DOHH2 (cell line): ENCODE data around the gene RAB8A.

Experiments used
- H3F3A ChIP-seq: fragments of 200-600 bp; sonication (generic), shearing (Covaris generic); 2 replicates; pipeline ENCODE4 v1.6.0; 2016; ENCODE audit warnings: antibody characterized with exemption, mild to moderate bottlenecking; ENCODE audit not compliant: control insufficient read depth, insufficient read depth
- H3K27ac ChIP-seq: fragments of 200-600 bp; sonication (generic); 2 replicates; pipeline ENCODE4 v1.5.1; 2014; ENCODE audit warnings: low read depth, mild to moderate bottlenecking, low read length, moderate library complexity
- H3K27me3 ChIP-seq: fragments of 200-600 bp; sonication (generic); 2 replicates; pipeline ENCODE4 v1.6.1; 2014; ENCODE audit warnings: mild to moderate bottlenecking, low read length, mixed read lengths; ENCODE audit not compliant: control insufficient read depth
- H3K36me3 ChIP-seq: fragments of 200-600 bp; sonication (generic); 2 replicates; pipeline ENCODE4 v1.6.1; 2014; ENCODE audit warnings: mild to moderate bottlenecking, low read length, moderate library complexity, mixed read lengths; ENCODE audit not compliant: control insufficient read depth
- H3K4me1 ChIP-seq: fragments of 200-600 bp; sonication (generic); 2 replicates; pipeline ENCODE4 v1.6.1; 2014; ENCODE audit warnings: mild to moderate bottlenecking, low read length, mixed read lengths; ENCODE audit not compliant: control insufficient read depth
- H3K4me2 ChIP-seq: fragments of 200-600 bp; sonication (generic); 2 replicates; pipeline ENCODE4 v1.6.0; 2014; ENCODE audit warnings: mild to moderate bottlenecking, low read length, moderate library complexity
- H3K4me3 ChIP-seq: fragments of 200-600 bp; sonication (generic); 2 replicates; pipeline ENCODE4 v1.5.1; 2014; ENCODE audit warnings: mild to moderate bottlenecking, low read length, mixed read lengths
- H3K79me2 ChIP-seq: fragments of 200-600 bp; sonication (generic); 2 replicates; pipeline ENCODE4 v1.6.1; 2014; ENCODE audit warnings: mild to moderate bottlenecking, low read length, mixed read lengths; ENCODE audit not compliant: control insufficient read depth
- H3K9me2 ChIP-seq: fragments of 200-600 bp; sonication (generic); replicated peaks from 2 replicates; pipeline ENCODE4 v1.6.1; 2014; ENCODE audit warnings: mild to moderate bottlenecking, low read length, mixed read lengths; ENCODE audit not compliant: control insufficient read depth
- H3K9me3 ChIP-seq: fragments of 200-600 bp; sonication (generic); 2 replicates; pipeline ENCODE4 v1.6.1; 2014; ENCODE audit warnings: antibody characterized with exemption, low read length, mixed read lengths; ENCODE audit not compliant: control insufficient read depth, insufficient read depth
- H4K20me1 ChIP-seq: fragments of 200-600 bp; sonication (generic); 2 replicates; pipeline ENCODE4 v1.6.0; 2014; ENCODE audit warnings: low read depth, mild to moderate bottlenecking, antibody characterized with exemption, low read length, moderate library complexity; ENCODE audit not compliant: control insufficient read depth, insufficient read depth
- CTCF ChIP-seq: fragments of 200-600 bp; sonication (generic); IDR thresholded peaks from one replicate; pipeline ENCODE4 v1.5.1; 2014; ENCODE audit warnings: antibody characterized with exemption, mild to moderate bottlenecking, low read depth, low read length; ENCODE audit not compliant: poor library complexity, severe bottlenecking
- EZH2phosphoT487 ChIP-seq: fragments of 200-600 bp; sonication (generic); IDR thresholded peaks from 2 replicates; pipeline ENCODE4 v1.6.1; 2017; ENCODE audit warnings: borderline replicate concordance, mild to moderate bottlenecking, antibody characterized with exemption, low read length, moderate library complexity, mixed read lengths

The RAB8A gene

GRCh38 chr19:16121967-16122366, 10.3 kb downstream of the RAB8A start:
- peaks cover 91% of the 10 kb centered on the region for H3K36me3 ChIP-seq
- H3K4me3 ChIP-seq, result no peak overlapping the region
- peaks cover 33% of the 10 kb centered on the region for H3K4me1 ChIP-seq
- H3F3A ChIP-seq, result peaks cover 13% of the 10 kb centered on the region
- TF ChIP-seq CTCF (no peak), EZH2phosphoT487 (no peak)
- no peaks in the 10 kb centered on the region for H3K9me3 ChIP-seq
- no peak overlapping the region for H3K27ac ChIP-seq
- no peaks in the 10 kb centered on the region for H3K27me3 ChIP-seq
- H4K20me1 ChIP-seq, result no peaks in the 10 kb centered on the region
- peaks cover 47% of the 10 kb centered on the region for H3K79me2 ChIP-seq
- no peaks in the 10 kb centered on the region for H3K9me2 ChIP-seq
- no peak overlapping the region for H3K4me2 ChIP-seq

GRCh38 chr19:16124953-16125352, 13.3 kb downstream of the RAB8A start:
- peaks cover 21% of the 10 kb centered on the region for H3K79me2 ChIP-seq

GRCh38 chr19:16125737-16126495, 14.2 kb downstream of the RAB8A start:
- no peak overlapping the region for H3K4me2 ChIP-seq
- H3K79me2 ChIP-seq, result peaks cover 14% of the 10 kb centered on the region; the same call in 1 of the 2 replicates
- no peaks in the 10 kb centered on the region for H3F3A ChIP-seq
- no peak for TF ChIP-seq CTCF
- no peak for TF ChIP-seq EZH2phosphoT487
- H4K20me1 ChIP-seq, result no peaks in the 10 kb centered on the region
- no peaks in the 10 kb centered on the region for H3K9me3 ChIP-seq
- no peaks in the 10 kb centered on the region for H3K27me3 ChIP-seq
- H3K4me1 ChIP-seq, result no peaks in the 10 kb centered on the region
- H3K9me2 ChIP-seq, result no peaks in the 10 kb centered on the region
- H3K27ac ChIP-seq, result no peak overlapping the region
- no peak overlapping the region for H3K4me3 ChIP-seq
- peaks cover 91% of the 10 kb centered on the region for H3K36me3 ChIP-seq

More at GRCh38 chr19:16124953-16125352, 13.3 kb downstream of the RAB8A start:
- TF ChIP-seq CTCF (no peak), EZH2phosphoT487 (no peak)
- Histone ChIP-seq H3K4me1 (peaks cover 3% of the 10 kb centered on the region), H3K9me2 (no peaks in the 10 kb centered on the region), H3K4me3 (no peak overlapping the region), H3F3A (no peaks in the 10 kb centered on the region), H3K27ac (no peak overlapping the region), H3K4me2 (no peak overlapping the region), H3K36me3 (peaks cover 96% of the 10 kb centered on the region), H3K27me3 (no peaks in the 10 kb centered on the region), H4K20me1 (no peaks in the 10 kb centered on the region), H3K9me3 (no peaks in the 10 kb centered on the region)
